ENCODE data around the gene PUS10. TPM values are rescaled to one million over a fixed set of nuclear protein-coding genes. Genes with fewer than 3 reads are reported as not detected.

PUS10 gene
- total and polyA plus RNA-seq, 2 experiments from 2014 or later = 2.2 to 2.5 TPM

GRCh38 chr2:60954139-60954538 lies 63.9 kb downstream of the PUS10 start:
- no peak overlapping the region for H3K4me3 Mint-ChIP-seq
- Histone ChIP-seq H3K27ac (ENCODE audit: low read depth) (no peak overlapping the region), H3K27me3 (ENCODE audit: insufficient read depth) (no peaks in the 10 kb centered on the region), H2AFZ (no peak overlapping the region), H3F3A (replicated peaks; ENCODE audit: low read depth) (no peaks in the 10 kb centered on the region), H3K4me1 (ENCODE audit: insufficient read depth) (no peaks in the 10 kb centered on the region), H3K4me2 (no peak overlapping the region), H3K9me2 (ENCODE audit: insufficient read depth) (no peaks in the 10 kb centered on the region), H3K4me3 (no peak overlapping the region), H3K36me3 (ENCODE audit: insufficient read depth) (no peaks in the 10 kb centered on the region), H3K79me2 (replicated peaks; ENCODE audit: insufficient read depth) (no peaks in the 10 kb centered on the region), H4K20me1 (replicated peaks; ENCODE audit: insufficient read depth) (no peaks in the 10 kb centered on the region)
- peaks cover 1% of the 10 kb centered on the region for H3K27me3 Mint-ChIP-seq (ENCODE audit: insufficient read depth, low read depth, poor library complexity)
- DNase-seq (ENCODE audit: low spot score) (no peak), ATAC-seq (no peak)
- TF ChIP-seq JUNB (IDR thresholded peaks at IDR 0.05; ENCODE audit: unreplicated experiment) = no peak
- TF ChIP-seq ETS1 (IDR thresholded peaks at IDR 0.05) = no peak
- no peak for TF ChIP-seq REST (IDR thresholded peaks at IDR 0.05; ENCODE audit: unreplicated experiment)
- TF ChIP-seq POLR2AphosphoS5 (IDR thresholded peaks at IDR 0.05; ENCODE audit: low read depth) = no peak
- peaks cover 11% of the 10 kb centered on the region; the same call in 2 of the 3 replicates for H3K9me3 Mint-ChIP-seq
- H3K4me1 Mint-ChIP-seq = no peaks in the 10 kb centered on the region
- no peak overlapping the region for H3K27ac Mint-ChIP-seq
- H3K36me3 Mint-ChIP-seq (ENCODE audit: low read depth) = peaks cover 5% of the 10 kb centered on the region; the same call in 1 of the 3 replicates

GRCh38 chr2:60948926-60949579 lies 69.0 kb downstream of the PUS10 start:
- Histone ChIP-seq H4K20me1 (replicated peaks; ENCODE audit: insufficient read depth) (no peaks in the 10 kb centered on the region), H3K4me1 (ENCODE audit: insufficient read depth) (no peaks in the 10 kb centered on the region), H3K27me3 (ENCODE audit: insufficient read depth) (no peaks in the 10 kb centered on the region), H3K9me2 (ENCODE audit: insufficient read depth) (no peaks in the 10 kb centered on the region), H3K36me3 (ENCODE audit: insufficient read depth) (no peaks in the 10 kb centered on the region), H3F3A (replicated peaks; ENCODE audit: low read depth) (no peaks in the 10 kb centered on the region), H3K27ac (ENCODE audit: low read depth) (no peak overlapping the region), H3K4me2 (no peak overlapping the region), H3K79me2 (replicated peaks; ENCODE audit: insufficient read depth) (no peaks in the 10 kb centered on the region), H2AFZ (no peak overlapping the region), H3K4me3 (no peak overlapping the region)
- no peak overlapping the region for H3K4me3 Mint-ChIP-seq
- no peak for DNase-seq (ENCODE audit: low spot score)
- peaks cover 1% of the 10 kb centered on the region for H3K27me3 Mint-ChIP-seq (ENCODE audit: insufficient read depth, low read depth, poor library complexity)
- ATAC-seq = no peak
- TF ChIP-seq ZNF114 (CRISPR knock-in tag; IDR thresholded peaks at IDR 0.05) (no peak), ZNF331 (CRISPR knock-in tag; IDR thresholded peaks at IDR 0.05; ENCODE audit: low read depth) (no peak)
- H3K27ac Mint-ChIP-seq = no peak overlapping the region
- H3K4me1 Mint-ChIP-seq = no peaks in the 10 kb centered on the region
- H3K36me3 Mint-ChIP-seq (ENCODE audit: low read depth) = peaks cover 5% of the 10 kb centered on the region; the same call in 1 of the 3 replicates
- peaks cover 11% of the 10 kb centered on the region; the same call in 2 of the 3 replicates for H3K9me3 Mint-ChIP-seq
